ENCODE results near the gene ZNF550.

The ZNF550 gene

GRCh38 chr19:57559404-57560025 is at the start of gene ZNF550:
ZNF550 (minus strand) TSS chr19:57559863; CDS start chr19:57559682, 181 bp downstream.
- DNase-seq: peak; percentile 4 to 92 (median 76)

DNA sequence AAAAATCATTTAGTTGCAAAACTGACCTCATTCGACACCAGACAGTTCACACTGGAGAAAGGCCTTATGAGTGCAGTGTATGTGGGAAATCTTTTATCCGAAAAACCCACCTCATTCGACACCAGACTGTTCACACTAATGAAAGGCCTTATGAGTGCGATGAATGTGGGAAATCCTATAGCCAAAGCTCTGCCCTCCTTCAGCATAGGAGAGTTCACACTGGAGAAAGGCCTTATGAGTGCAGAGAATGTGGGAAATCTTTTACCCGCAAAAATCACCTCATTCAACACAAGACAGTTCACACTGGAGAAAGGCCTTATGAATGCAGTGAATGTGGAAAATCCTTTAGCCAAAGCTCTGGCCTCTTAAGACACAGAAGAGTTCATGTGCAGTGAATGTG is 47.3 kb upstream of the ZNF550 start:
- no peak for DNase-seq

GRCh38 chr19:57599761-57600383 is 40.2 kb upstream of the ZNF550 start, which contains the start of gene ZNF530:
ZNF530 (plus strand) TSS chr19:57599885; CDS start chr19:57604346, 4,461 bp downstream.
- DNase-seq: peak; percentile 41 to 95 (median 85)

DNA sequence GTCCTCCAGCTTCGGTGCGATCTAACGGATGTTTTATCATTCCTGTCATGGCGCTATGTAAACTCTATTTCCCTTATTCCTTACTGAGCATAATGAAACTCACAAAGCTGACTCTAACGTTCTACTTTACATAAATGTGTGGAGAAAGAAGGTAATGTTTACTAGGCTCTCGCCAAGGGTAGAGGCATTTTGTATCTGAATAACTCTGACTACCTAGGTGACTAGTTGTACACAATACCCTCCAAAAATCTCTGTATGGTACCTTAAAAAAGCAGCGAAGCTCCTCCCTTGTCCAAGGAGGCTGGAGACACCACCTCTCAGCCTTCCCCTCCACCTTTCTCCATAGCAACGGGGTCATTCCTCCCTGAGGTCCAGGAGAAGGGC is 39.7 kb upstream of the ZNF550 start:
- no peak for DNase-seq

DNA sequence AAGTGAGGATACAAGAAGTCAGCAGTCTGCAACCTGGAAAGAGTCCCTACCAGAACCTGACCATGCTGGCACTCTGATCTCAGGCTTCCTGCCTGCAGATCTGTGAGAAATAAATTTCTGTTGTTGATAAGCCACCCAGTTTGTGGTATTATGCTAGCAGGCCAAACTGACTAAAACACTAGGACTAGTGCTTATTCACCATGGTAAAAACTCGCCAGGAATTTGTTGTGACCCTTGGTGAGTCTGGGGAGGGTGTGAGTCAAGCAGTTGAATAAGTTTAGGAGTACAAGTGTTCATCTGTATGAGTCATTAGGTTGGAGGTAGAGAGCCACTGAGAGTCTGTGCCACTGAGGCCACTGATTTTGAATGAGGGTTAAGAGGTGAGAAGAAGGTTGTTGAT is 27.9 kb upstream of the ZNF550 start:
- no peak for DNase-seq

DNA sequence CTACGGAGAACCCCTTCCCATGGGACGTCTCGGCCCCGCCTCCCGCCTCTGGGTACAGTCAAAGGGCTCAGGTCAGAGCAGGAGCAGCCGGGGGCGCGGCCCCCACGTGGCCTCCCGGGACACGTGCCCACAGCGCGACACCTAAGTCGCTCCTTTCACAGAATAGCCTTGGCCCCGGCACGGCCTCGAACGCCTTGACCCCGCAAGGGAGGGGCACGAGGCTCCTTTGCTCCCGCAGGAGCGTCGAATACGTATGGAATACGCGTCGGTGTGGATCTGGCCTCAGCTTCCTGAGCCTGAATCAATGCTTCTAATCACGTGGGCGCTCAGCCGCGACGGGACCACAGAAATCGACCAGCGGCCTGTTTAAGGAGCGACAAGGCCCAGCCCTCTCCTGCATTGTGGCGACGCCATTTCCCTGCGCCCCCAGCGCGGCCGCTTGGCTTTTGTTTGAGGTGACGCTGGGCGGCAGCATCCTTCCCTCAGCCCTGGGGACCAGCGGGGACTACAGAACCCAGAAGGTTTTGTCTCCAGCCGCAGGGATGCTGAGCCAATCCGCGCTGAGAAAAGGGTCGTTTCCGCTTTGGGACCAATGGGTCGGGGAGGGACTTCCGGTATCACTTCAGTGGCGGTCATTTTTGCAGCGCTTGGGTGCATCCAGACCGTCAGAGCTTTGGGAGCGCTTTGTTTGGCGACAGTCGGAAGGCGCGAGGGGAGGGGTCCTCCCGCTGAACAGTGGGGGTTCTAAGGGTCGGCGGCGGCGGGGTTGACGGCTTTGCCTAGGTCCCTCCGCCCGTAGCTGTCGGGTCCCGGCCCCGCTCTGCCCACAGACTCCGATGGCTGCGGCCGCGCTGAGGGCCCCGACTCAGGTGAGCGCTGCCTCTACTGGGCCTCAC is 24.1 kb upstream of the ZNF550 start, which contains the start of gene ZIK1:
ZIK1 (plus strand) TSS at position 625 of the 896 bp plus-strand sequence; CDS start at position 837, 212 bp downstream.
- peak; percentile 42 to 98 (median 89) for DNase-seq

DNA sequence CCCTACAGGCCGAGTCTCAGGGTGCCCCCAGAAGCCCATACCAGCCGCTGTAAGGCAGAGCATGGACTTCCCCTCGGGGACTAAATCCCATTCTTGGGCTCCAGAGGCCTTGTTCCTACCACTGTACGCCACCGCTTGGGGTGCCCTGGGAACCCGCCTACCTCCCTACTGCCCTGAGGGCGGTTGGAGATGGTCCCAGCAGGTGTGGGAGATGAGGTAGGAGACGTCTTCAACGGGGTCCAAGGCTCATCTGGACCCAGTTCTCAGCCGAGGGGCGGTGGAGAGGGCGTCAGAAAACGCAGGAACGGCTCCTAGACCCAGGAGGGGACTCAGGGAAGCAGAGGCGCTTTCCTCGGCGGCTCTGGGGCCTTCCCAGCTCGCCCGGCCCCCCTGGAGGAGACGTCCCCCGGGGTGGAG is 23.4 kb upstream of the ZNF550 start:
- no peak for DNase-seq

DNA sequence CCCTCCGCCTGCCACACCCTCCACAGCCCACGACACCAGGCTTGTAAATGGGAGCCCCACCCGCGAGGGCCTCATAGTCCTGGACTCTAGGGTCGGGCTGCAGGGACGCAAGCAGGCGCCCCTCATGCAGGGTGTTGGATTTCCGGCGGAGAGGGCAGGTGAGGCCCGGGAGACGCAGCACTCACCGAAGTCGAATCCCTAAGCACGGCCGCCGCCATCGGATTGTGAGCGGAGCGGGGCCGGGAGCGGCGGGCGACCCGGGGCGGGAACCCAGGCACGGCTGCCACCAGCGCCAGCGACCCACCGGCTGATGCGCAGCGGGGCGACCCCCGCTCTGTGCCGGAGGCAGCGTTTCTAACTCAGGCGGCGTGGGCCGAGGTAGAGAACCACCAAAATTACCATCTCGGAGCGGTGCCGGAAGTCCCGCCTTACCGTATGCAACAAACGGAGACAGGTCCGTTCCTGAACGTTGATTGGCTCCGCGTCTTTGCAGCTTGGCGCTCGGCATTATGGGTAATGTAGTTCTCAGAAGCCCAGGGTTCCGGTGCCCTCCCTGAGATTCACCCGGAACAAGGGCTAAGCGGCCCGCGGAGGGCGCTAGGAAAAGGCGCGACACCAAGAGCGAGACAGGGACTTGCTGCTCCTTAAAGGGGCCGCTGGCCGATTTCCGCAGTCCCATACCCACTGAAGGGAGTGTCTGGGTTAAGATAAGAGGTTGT is 19.0 kb upstream of the ZNF550 start, which contains the start of gene ZNF416:
ZNF416 (minus strand) TSS at position 425 of the 719 bp plus-strand sequence; CDS start at position 218, 207 bp downstream.
- DNase-seq: peak; percentile 39 to 98 (median 94)

- DNase-seq: no peak
Measured at GRCh38 chr19:57576661-57577060, 17.0 kb upstream of the ZNF550 start.

- DNase-seq: no peak
Measured at GRCh38 chr19:57572415-57572947, 12.8 kb upstream of the ZNF550 start.

DNA sequence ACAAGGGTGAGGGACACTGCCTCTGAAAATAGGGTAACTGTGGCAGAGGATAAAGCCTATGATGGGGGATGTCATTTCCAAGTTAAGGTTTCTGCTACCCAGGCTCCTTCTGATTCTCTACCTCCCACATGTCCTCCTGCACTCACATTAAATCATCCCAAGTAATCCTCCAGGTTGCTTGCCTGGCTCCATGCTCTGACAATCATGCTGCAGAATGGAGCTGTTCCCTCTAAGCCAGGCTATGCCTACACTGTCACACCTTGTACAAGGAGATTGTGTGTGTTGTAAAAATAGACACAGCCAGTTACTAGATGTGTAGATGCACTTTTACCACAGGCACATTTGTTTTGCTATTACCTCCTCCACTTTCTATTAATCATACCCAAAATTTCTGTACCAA is 11.0 kb upstream of the ZNF550 start:
- peak in 1 of 51 donors; percentile 6 for DNase-seq

- DNase-seq: no peak
Measured at GRCh38 chr19:57566396-57567265, 7.0 kb upstream of the ZNF550 start.

DNA sequence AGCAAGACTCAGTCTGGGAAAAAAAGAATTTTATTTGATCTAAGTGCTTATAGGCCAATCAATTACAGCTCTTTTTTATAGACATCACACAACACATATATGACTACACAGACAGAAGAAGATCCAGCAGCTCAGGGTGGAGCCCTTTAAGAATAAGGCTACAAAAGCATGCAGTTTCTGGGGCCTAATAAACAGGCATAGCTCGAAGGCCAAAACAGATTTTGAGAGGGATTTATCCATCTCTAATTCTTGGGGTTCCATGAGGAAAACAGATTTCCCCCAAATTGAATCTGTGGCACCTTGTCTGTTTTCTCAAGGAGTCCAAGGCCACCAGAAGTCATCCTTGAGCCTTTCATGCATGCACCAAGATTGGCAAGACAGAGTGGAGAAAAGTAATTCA is 3.9 kb upstream of the ZNF550 start:
- DNase-seq: no peak

DNA sequence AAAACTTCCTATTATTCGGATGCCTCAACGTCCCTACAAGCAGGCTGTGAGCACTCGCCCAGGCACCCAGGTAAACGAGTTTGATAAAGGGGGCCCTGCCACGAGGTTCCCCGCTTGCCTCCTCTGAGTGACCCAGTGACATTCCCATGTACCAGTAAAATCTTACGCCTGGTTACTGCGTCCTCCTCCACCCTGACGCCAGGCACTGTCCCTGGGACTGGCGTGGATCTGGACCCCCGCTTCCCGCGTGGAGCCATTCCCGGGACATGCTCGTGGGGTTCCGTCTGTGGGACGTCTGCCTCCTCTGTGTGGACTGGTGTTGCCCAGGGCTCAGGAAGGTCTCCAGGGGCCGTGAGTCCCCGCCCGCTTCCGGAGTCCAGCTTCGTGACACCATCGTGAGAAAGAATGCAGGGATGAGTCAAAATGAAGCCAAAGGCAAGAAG is 407 bp upstream of the ZNF550 start:
- peak in 7 of 51 donors; percentile 3 to 51 (median 22) for DNase-seq

DNA sequence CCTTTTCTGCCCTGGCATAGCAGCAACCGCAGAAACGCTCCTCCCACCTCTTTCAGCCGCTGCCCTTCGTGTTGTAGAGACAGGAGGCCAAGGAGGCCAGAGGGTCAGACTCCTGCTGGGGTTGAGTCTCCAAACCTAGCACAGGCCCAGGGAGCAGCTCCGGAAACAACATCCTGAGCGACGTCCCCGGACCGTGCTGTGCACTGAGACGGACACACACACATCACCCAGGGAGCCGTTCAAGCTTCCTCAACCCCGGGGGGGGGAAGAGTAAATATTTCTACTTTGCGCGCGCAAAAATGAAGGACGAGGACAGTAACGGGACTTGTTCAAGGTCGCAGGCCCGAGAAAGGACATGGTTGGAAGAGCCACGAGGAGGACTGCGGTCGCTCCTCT is 657 bp downstream of the ZNF550 start:
- peak in 4 of 51 donors; percentile 1 to 25 (median 2) for DNase-seq

- DNase-seq: no peak
Measured at GRCh38 chr19:57558525-57558924, 1.1 kb downstream of the ZNF550 start.

- no peak for DNase-seq
Measured at GRCh38 chr19:57557659-57558058, 2.0 kb downstream of the ZNF550 start.

- DNase-seq: no peak
Measured at GRCh38 chr19:57552432-57552831, 7.2 kb downstream of the ZNF550 start.

DNA sequence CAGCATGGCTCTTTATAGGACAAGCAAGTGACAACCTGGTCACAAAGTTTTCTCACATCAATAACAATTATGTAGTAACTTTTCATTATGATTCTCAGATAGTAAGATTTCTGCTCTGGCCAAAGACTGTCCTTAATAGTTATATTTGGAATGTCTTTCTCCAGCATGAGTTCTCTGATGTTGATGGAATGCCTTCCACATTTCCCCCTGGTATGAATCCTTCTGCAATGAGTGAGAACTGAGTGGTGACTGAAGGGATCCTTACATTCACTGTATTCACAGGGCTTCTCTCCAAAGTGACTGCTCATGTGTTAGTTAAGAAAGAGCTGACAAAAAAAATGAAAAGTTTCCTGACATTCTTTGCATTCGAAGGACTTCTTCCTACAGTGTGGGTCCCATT is 13.2 kb downstream of the ZNF550 start:
- DNase-seq: no peak
